Coronary artery (tissue), 2 donors: ENCODE results near the gene PLEKHA7.

Experiments used
- DNase-seq: peaks from one replicate; pipeline ENCODE4 v3.0.0-alpha.2; 2017; ENCODE audit warnings: low spot score
- H3K27ac ChIP-seq, 2 donors: fragments of 200-600 bp; sonication (generic); one replicate each; pipeline ENCODE4 v1.5.1; 2016 to 2019
- H3K4me3 ChIP-seq: fragments of 200-600 bp; sonication (generic); 2 replicates; pipeline ENCODE4 v1.5.1; 2016; ENCODE audit warnings: mild to moderate bottlenecking, moderate library complexity
- TF ChIP-seq, protein P1 (sequence below): fragments of 200-600 bp; sonication (generic); IDR thresholded peaks from one replicate; pipeline ENCODE4 v1.5.1; 2019; ENCODE audit warnings: antibody characterized with exemption

Gene PLEKHA7

DNA sequence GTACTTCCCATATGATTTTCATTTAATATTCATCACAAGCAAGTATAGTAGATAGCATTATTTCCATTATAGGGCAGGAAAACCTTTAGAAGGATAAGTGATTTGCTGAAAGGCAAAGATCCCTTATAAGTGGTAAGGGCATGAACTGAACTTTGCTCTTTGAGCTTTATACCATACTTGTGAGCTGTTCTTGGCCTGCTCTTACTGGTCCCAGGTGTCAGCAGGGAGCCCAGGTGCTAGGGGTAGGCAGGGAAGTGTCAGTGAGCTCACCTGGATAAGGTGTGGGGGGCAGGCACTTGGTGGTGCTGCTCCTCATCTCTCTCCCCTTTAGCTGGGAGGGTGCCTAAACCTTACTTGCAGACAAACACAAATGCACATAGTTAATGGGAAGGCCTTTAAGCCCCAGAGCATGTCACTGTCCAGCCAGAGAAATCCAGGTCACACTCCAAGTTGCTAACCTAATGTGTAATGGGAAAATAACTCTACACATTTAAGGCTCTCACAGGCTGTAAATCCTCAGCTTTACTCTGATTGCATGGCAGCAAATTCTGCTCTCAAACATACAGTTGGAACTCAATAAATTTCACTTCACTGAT, 114.4 kb downstream of the PLEKHA7 start:
- H3K4me3 ChIP-seq = no peak overlapping the region
- H3K27ac ChIP-seq = no peak overlapping the region
- TF ChIP-seq, protein P1, sequence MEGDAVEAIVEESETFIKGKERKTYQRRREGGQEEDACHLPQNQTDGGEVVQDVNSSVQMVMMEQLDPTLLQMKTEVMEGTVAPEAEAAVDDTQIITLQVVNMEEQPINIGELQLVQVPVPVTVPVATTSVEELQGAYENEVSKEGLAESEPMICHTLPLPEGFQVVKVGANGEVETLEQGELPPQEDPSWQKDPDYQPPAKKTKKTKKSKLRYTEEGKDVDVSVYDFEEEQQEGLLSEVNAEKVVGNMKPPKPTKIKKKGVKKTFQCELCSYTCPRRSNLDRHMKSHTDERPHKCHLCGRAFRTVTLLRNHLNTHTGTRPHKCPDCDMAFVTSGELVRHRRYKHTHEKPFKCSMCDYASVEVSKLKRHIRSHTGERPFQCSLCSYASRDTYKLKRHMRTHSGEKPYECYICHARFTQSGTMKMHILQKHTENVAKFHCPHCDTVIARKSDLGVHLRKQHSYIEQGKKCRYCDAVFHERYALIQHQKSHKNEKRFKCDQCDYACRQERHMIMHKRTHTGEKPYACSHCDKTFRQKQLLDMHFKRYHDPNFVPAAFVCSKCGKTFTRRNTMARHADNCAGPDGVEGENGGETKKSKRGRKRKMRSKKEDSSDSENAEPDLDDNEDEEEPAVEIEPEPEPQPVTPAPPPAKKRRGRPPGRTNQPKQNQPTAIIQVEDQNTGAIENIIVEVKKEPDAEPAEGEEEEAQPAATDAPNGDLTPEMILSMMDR = no peak
- DNase-seq = no peak

DNA sequence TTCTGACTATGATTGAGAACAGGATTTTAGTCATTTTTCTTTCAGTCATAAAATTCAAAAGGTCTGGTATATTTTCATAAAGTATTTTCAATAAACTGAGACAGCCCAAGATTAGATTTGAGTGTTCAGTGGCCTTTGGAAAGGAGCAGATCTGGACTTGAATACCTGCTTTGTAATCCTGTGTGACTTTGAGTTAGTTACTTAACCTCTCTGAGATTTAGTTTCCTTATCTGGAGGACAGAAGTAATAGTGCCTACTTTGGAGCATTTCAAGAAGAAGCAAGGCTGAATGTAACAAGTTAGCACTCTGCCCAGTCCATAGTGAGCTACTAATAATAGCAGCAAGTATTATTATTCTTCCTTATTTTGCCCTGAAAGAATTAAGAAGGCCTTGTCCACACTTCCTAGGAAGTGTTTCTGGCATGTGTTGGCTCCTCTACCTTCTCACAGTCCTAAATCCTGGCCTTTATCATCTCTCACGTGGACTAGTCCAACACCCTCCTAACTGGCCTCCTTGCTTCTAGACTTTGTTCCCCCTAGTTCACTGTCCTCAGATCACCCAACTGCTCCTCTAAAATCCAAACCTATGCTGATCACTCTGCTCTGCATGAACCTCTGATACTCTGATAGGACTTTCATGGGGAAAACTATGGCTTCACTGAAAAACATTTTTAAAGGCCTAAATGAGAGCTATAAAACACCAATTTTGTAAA, 115.8 kb downstream of the PLEKHA7 start:
- Histone ChIP-seq H3K4me3 (no peak overlapping the region), H3K27ac (peak overlapping the region in 1 of 2 donors; percentile 11)
- no peak for DNase-seq
- TF ChIP-seq, protein P1 = no peak

DNA sequence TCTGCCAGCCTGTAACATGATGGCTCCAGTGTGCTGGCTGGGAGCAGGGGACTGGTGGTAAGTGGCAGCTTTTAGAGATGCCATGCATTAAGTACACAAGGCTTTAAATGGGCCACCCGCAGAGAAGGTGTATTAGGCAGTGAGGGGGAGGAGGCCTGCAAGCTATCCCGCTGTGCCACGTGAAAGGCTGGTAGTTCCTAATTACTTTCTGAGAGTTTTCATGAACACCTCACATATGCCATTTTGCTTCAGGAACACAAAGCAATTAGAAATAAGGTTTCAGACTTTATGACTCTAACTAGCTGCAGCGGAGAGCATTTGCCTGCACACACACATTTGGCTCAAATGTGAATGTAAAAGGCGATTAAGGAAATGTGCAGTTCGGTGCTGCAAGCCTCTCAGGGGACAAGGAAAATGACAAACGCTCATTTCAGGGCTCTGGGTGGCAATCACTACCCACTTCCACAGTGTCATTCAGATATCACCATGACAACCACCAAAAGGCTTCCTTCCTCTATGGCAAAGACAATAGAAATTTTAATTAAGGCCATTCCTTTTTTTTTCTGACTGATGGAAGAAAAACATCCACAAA, 116.6 kb downstream of the PLEKHA7 start:
- no peak for DNase-seq
- no peak overlapping the region for H3K4me3 ChIP-seq
- TF ChIP-seq, protein P1 = no peak
- peak overlapping the region in 1 of 2 donors; percentile 5 for H3K27ac ChIP-seq

DNA sequence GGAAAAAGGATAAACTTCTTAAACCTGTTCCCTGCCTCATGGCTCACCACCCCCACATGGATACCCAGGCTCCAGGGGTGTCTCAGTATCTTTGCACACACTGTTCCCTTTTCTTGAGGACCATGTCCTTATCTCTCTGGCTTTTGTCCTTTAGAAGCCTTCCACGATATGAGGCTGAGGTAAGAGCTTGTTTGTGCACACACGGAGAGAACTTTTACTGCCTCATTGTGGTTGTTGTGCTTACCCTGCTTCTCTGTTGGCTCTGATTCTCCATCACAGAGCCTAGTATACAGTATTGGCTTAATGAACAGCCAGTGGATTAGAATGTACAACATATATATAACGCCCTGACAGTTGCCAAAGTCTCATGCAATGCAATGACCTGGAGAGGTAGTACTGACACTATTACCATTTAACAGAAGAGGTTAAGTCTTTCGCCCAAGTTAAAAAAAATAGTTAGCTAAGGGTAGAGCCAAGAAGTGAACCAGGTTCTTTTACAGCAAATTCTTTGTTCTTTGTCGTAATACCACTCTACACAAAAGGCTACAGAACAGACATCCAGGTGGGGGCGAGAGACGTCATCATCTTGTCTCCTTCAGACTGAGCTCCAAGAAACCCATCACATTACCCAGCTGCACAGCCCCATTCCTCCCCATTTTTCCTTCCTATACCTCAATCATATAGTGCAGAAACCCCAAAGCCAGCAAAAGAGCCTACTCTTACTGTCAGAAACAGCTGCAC, 117.3 kb downstream of the PLEKHA7 start:
- Histone ChIP-seq H3K4me3 (no peak overlapping the region), H3K27ac (peak overlapping the region in 1 of 2 donors; percentile 5)
- TF ChIP-seq, protein P1 = no peak
- no peak for DNase-seq

DNA sequence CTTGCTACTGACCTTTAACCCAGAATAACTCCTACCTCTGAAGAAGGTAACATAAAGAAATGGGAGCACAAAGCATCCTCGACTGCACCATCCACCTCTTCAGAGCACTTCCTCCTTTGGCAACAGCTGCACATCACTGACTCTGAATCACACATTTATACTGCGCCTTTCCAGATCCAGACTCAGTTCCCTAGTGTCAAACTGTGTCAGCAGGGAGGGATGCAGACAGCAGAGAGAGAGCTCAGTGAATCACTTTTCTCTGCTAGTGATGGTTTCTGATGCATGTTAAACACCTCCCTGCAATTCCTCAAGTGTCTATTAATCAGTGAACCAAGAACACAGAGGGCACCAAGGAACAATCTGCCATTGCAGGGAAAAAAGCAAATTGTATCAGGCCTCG, 118.9 kb downstream of the PLEKHA7 start:
- TF ChIP-seq, protein P1 = no peak
- no peak for DNase-seq
- Histone ChIP-seq H3K4me3 (no peak overlapping the region), H3K27ac (no peak overlapping the region)

DNA sequence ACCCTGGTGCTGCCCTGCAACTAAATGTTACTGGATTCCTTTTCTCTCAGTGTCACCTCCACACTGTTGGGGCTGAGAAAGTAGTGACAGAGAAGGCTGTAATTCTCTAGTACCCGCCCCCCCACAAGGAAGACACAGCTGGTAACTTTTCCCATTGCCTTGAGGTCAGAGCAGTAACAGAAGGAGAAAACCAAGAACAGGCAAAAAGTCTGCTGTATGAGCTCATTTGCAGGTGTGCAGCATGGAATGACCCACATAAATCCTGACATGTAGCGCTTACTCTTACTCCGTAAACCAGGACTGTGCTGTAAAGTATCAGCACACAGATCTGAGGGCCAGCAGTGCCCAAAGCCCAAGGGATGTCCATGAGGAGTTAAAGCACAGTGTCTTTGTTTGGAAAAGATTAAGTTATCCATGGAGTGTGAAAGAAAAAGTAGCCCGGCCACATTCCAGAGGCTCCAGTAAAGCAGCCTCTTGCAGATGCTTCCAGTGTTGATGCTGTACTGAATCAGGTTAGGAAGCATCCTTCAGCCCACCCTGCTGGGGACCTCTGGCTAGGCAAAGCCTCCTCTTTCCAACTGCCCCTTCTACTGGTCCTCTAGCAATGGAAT, 120.7 kb downstream of the PLEKHA7 start:
- TF ChIP-seq, protein P1 = no peak
- H3K4me3 ChIP-seq = no peak overlapping the region
- no peak overlapping the region for H3K27ac ChIP-seq
- DNase-seq = no peak
